Sigmoid colon (tissue), 3 donors: ENCODE measurements around the gene SPIN1.

Experiments used
- CTCF ChIP-seq, 4 experiments: fragments of 450-650 bp in 3 of 4; fragments of 200-600 bp in 1 of 4; IDR thresholded peaks; one replicate each; pipeline ENCODE4 v1.5.1; 2016 to 2019; ENCODE audit warnings: antibody characterized with exemption in 4 of 4, mild to moderate bottlenecking in 3 of 4, moderate library complexity in 2 of 4
- POLR2A ChIP-seq, 2 donors: fragments of 450-650 bp; IDR thresholded peaks; one replicate each; pipeline ENCODE4 v1.6.1; 2016; ENCODE audit warnings: antibody characterized with exemption in 2 of 2, mild to moderate bottlenecking in 2 of 2, moderate library complexity in 2 of 2

GRCh38 chr9:88497224-88497623 is 109.0 kb downstream of the SPIN1 start:
- TF ChIP-seq CTCF (IDR thresholded peaks at IDR 0.05) (no peak), POLR2A (IDR thresholded peaks at IDR 0.05) (no peak)
